Thoracic aorta (tissue), 2 donors: Measurements from ENCODE around the gene CRACDL. TPM values are rescaled to one million over a fixed set of nuclear protein-coding genes. Genes with fewer than 3 reads are reported as not detected.
A peak's percentile ranks its signal among the peaks of the same experiment; 100 is the strongest.

ENCODE experiments used
- ATAC-seq: fragments of 150-250 bp; one replicate; pipeline ENCODE4 v1.8.0; 2017; ENCODE audit warnings: low read depth; ENCODE audit not compliant: insufficient number of reproducible peaks, low FRiP score
- DNase-seq: peaks from one replicate; pipeline ENCODE4 v3.0.0-alpha.2; 2020; ENCODE audit warnings: low spot score
- H3K27ac ChIP-seq, 2 donors: fragments of 200-600 bp; sonication (generic); 1 replicate in 1 of 2; 2 replicates in 1 of 2; pipeline ENCODE4 v1.5.1; 2016; ENCODE audit warnings: mild to moderate bottlenecking in 2 of 2, moderate library complexity in 2 of 2
- H3K27me3 ChIP-seq: fragments of 200-600 bp; sonication (generic); replicated peaks from 2 replicates; pipeline ENCODE4 v1.6.0; 2016; ENCODE audit warnings: mild to moderate bottlenecking; ENCODE audit not compliant: insufficient read depth
- H3K36me3 ChIP-seq: fragments of 200-600 bp; sonication (generic); one replicate; pipeline ENCODE4 v1.5.1; 2016
- H3K4me1 ChIP-seq, 2 donors: fragments of 200-600 bp; sonication (generic); 1 replicate in 1 of 2; 2 replicates in 1 of 2; pipeline versions ENCODE4 v1.5.1 to v1.6.0; 2016; ENCODE audit warnings: low read depth in 2 of 2, mild to moderate bottlenecking in 1 of 2; ENCODE audit not compliant: control insufficient read depth in 1 of 2
- H3K4me3 ChIP-seq: fragments of 200-600 bp; sonication (generic); 2 replicates; pipeline ENCODE4 v1.5.1; 2016; ENCODE audit warnings: mild to moderate bottlenecking
- H3K9me3 ChIP-seq: fragments of 200-600 bp; sonication (generic); 2 replicates; pipeline ENCODE4 v1.5.1; 2016
- CTCF ChIP-seq: fragments of 200-600 bp; sonication (generic); IDR thresholded peaks from one replicate; pipeline ENCODE4 v1.5.1; 2019; ENCODE audit warnings: antibody characterized with exemption
- total RNA-seq, 2 donors: library from RNA; depleted of rRNA; stranded (reverse); fragments of >200 nt; gene quantifications; one replicate each; pipeline versions ENCODE4 v1.1.0 to v1.2.3, GENCODE V29; 2016

Gene CRACDL
- total RNA-seq, 2 donors from 2014 or later: 1.9 to 5.9 TPM

GRCh38 chr2:98910349-98911125, 25.5 kb downstream of the CRACDL start:
- ATAC-seq: no peak
- Histone ChIP-seq H3K9me3 (no peaks in the 10 kb centered on the region), H3K27me3 (no peaks in the 10 kb centered on the region), H3K27ac (no peak overlapping the region), H3K4me3 (no peak overlapping the region), H3K4me1 (peaks cover 13 to 40% of the 10 kb centered on the region in 2 donors), H3K36me3 (no peaks in the 10 kb centered on the region)
- no peak for DNase-seq
- TF ChIP-seq CTCF: no peak

- ATAC-seq: no peak
- H3K4me1 ChIP-seq: peaks cover 13 to 36% of the 10 kb centered on the region in 2 donors
- H3K27ac ChIP-seq: peak overlapping the region in 1 of 2 donors; percentile 9
- H3K9me3 ChIP-seq: no peaks in the 10 kb centered on the region
- no peaks in the 10 kb centered on the region for H3K36me3 ChIP-seq
- no peak for TF ChIP-seq CTCF
- DNase-seq: no peak
- peak overlapping the region; percentile 11 for H3K4me3 ChIP-seq
- H3K27me3 ChIP-seq: no peaks in the 10 kb centered on the region
Observed at GRCh38 chr2:98909317-98910211, 26.5 kb downstream of the CRACDL start.

- no peak overlapping the region for H3K4me3 ChIP-seq
- no peaks in the 10 kb centered on the region for H3K27me3 ChIP-seq
- peaks cover 13 to 36% of the 10 kb centered on the region in 2 donors for H3K4me1 ChIP-seq
- ATAC-seq (no peak), DNase-seq (no peak)
- peak overlapping the region in 1 of 2 donors; percentile 9 for H3K27ac ChIP-seq
- TF ChIP-seq CTCF: no peak
- H3K9me3 ChIP-seq: no peaks in the 10 kb centered on the region
- H3K36me3 ChIP-seq: no peaks in the 10 kb centered on the region
Observed at GRCh38 chr2:98908931-98909316, 27.1 kb downstream of the CRACDL start.

- no peak for TF ChIP-seq CTCF
- H3K9me3 ChIP-seq: no peaks in the 10 kb centered on the region
- no peak for ATAC-seq
Observed at GRCh38 chr2:98907966-98908905, 27.8 kb downstream of the CRACDL start.

More at GRCh38 chr2:98907966-98908905, 27.8 kb downstream of the CRACDL start:
- Histone ChIP-seq H3K4me1 (peaks cover 13 to 36% of the 10 kb centered on the region in 2 donors), H3K4me3 (no peak overlapping the region), H3K36me3 (no peaks in the 10 kb centered on the region), H3K27me3 (no peaks in the 10 kb centered on the region), H3K27ac (peak overlapping the region in 1 of 2 donors; percentile 9)
- DNase-seq: no peak
